GM08714 (cell line): ENCODE data around the gene BANP.
"Not testable (repeated sequence)": the region's sequence is repeated elsewhere in the genome, so short reads cannot be mapped to it uniquely, and the experiment has no call there.

Experiments
- H3K4me3 ChIP-seq: fragments of 200-500 bp; sonication (Bioruptor generic); 2 replicates; pipeline ENCODE4 v1.5.1; 2014; ENCODE audit warnings: mild to moderate bottlenecking, low read length, inconsistent platforms
- ZNF274 ChIP-seq: IDR thresholded peaks from 2 replicates; pipeline ENCODE4 v1.6.1; 2012; ENCODE audit warnings: mild to moderate bottlenecking, low read depth, low read length

The BANP gene

DNA sequence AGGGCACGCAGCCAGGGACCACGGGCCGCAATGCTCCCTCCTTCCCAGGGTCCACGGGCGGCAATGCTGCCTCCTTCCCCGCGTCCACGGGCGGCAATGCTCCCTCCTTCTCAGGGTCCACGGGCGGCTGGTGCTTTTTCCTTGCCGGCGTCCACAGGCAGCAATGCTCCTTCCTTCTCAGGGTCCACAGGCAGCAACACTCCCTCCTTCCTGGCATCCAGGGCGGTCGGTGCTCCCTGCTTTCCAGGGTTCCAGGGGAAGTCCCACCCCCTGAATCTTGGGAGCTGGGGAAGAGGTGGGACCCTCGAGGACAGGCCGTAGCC lies 143.0 kb downstream of the BANP start:
- H3K4me3 ChIP-seq, result not testable (repeated sequence)

DNA sequence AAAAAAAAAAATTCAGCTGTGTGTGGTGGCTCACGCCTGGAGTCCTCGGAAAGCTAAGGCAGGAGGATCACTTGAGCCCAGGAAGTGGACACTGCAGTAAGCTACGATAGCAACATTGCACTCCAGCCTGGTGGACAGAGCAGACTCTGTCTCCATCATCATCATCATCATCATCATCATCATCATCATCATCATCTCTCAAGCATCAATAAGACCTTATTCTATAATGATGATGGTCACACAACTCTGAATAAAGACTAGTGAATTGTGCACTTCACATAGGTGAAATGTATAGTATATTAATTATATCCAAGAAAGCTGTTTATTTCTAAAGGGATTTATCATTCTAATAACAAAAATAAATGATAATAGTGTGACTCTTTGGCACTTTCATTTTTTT lies 143.7 kb downstream of the BANP start:
- not testable (repeated sequence) for H3K4me3 ChIP-seq

- not testable (repeated sequence) for H3K4me3 ChIP-seq
These were observed 145.4 kb downstream of the BANP start for GRCh38 chr16:88096659-88097058.

DNA sequence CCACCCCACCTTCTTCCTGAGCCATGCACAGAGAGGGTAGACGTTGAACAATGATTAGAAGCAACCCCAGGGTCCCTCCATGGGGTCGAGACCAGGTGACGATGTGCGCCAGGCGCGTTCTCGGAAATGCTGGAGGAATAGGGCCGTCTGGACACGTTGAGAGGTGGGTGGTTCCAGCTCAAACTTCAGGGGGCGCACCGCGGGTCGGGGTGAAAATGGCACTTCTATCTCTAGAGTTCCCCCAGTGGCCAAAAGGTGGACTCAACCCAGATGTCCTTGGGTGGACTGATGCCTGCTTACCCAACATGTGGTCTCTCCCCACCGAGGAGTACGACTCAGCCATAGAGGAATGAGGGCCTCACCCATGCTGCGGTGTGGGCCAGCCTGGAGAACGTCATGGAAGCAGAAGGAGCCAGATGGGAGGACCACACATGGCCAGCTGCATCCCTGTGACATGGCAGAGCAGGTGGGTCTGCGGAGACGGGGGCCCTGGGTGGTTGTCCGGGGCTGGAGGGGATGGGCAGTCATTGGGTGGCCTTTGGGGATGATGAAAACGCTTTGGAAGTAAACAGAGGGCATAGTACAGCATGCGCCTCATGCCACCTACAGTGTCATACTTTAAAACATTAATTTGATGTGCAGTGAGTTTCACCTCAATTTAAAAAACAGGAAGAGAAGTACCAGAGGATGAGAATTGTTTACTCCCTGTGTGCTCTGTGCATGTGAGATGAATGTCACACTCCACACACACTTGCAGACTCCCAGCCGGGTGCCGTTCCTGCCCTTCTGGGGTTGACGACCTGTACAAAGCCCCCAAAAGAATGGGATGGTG lies 147.7 kb downstream of the BANP start:
- H3K4me3 ChIP-seq, result not testable (repeated sequence)

DNA sequence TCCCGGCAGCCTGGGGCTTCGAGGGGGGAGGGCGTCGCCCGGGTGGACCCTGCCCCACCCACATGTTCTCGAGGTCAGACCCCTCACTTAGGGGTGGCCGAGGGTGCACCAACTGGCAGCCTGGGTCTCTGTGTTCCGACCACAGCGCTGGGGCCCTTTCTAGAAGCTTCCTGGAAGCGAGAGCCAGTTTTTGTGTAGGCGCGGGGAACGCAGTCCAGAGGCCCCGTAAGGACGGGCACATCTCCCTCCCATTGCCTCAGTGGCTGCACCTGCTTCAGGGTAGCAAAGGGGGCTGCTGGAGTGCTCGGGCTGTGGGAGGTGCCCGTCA lies 148.3 kb downstream of the BANP start:
- H3K4me3 ChIP-seq, result no peak overlapping the region
- no peak for TF ChIP-seq ZNF274

GRCh38 chr16:88099956-88100355 lies 148.7 kb downstream of the BANP start:
- H3K4me3 ChIP-seq, result not testable (repeated sequence)

- not testable (repeated sequence) for H3K4me3 ChIP-seq
These were observed 149.8 kb downstream of the BANP start for GRCh38 chr16:88100801-88101622.

DNA sequence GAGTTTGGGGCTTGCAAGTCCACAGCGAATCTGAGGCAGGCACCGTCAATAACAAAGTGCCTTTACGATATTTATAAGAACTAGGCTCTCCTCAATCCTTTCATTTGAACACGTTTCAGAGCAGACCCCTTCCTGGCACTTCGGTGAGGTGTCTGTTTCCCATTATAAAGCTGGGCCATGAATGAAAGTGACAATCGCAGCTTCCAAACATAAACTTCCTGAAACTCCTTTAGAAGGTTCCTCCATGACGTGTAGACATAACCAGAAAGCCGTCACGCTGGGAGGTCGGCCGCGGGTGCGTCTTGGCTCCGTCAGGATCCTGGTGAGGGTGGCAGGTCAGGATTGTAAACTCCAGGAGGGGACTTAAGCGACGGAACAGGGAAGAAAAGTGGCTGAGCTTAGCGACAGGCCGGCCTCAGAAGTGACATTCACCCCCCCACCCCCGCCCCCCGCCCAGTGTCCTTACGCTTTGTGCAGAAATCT lies 150.4 kb downstream of the BANP start:
- not testable (repeated sequence) for H3K4me3 ChIP-seq

DNA sequence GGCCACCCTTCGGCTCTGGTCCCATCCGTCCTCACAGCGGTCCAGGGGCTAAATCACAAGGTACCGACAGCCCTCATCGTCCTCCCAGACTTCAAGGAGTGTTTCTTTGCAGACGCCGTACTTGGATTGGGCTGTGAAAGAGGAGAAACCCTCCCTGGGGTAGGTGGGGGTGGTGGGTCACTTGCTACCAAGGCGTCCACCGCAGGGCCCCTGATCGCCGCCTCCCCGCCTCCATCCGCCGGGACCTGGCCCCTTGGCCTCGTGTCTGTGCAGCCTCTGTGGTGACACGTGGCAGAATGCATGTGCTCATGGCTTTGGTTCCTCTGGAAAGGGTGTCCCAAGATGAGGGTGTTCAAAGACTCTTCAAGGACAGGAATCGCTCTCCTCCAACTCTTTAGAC lies 151.4 kb downstream of the BANP start:
- H3K4me3 ChIP-seq, result no peak overlapping the region
- TF ChIP-seq ZNF274, result no peak

- no peak for TF ChIP-seq ZNF274
- H3K4me3 ChIP-seq, result no peak overlapping the region
These were observed 151.8 kb downstream of the BANP start for GRCh38 chr16:88103011-88103410.

GRCh38 chr16:88103581-88104188 lies 152.5 kb downstream of the BANP start:
- no peak for TF ChIP-seq ZNF274
- no peak overlapping the region for H3K4me3 ChIP-seq

- H3K4me3 ChIP-seq, result not testable (repeated sequence)
These were observed 153.1 kb downstream of the BANP start for GRCh38 chr16:88104363-88104762.

DNA sequence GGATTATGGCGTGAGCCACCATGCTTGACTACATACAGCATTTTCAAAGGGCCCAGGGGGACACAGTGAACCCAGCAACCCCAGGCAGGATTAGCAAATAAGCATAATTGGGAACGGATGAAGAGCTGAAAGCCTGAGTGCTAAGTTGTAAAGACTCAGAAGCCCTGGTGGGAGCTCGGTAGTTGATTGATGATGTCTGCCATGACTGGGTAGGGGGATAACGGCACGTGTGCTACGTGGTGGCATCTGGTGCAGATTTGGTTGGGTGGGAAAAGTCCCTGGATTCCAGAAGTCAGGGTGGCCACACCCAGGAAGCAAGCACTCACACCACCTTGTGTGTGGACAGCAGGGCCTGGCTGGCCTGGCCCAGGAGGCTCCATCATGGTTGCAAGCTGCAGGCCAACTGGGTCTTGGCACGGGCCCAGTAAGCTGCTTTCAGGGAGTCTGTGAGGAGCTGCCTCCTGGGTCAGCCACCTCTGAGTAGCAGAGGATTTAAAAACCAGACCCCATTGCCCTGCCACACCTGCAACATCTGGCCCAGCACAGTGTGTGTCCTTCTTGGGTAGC lies 154.4 kb downstream of the BANP start:
- H3K4me3 ChIP-seq, result not testable (repeated sequence)

- not testable (repeated sequence) for H3K4me3 ChIP-seq
These were observed 155.3 kb downstream of the BANP start for GRCh38 chr16:88106566-88106965.

GRCh38 chr16:88108762-88109161 lies 157.5 kb downstream of the BANP start:
- TF ChIP-seq ZNF274, result no peak
- no peak overlapping the region for H3K4me3 ChIP-seq

- H3K4me3 ChIP-seq, result not testable (repeated sequence)
These were observed 158.7 kb downstream of the BANP start for GRCh38 chr16:88109726-88110621.

- H3K4me3 ChIP-seq, result not testable (repeated sequence)
These were observed 159.8 kb downstream of the BANP start for GRCh38 chr16:88110875-88111494.

- not testable (repeated sequence) for H3K4me3 ChIP-seq
These were observed 160.7 kb downstream of the BANP start for GRCh38 chr16:88111976-88112375.
